OCI-LY7 (cell line): Measurements from ENCODE around the gene ATP8B1. TPM values are rescaled to one million over a fixed set of nuclear protein-coding genes. Genes with fewer than 3 reads are reported as not detected.

Source experiments
- BruUV-seq: library from RNA; stranded (reverse); fragments of 400-500 nt; replicated peaks from 2 replicates; lab custom pipeline; 2021; lab: Mats Ljungman, UMichigan
- CTCF ChIA-PET: fragments of 300-600 bp; sonication (Branson Sonifier 250); formaldehyde crosslinking; loops from one replicate; lab custom pipeline; 2022; ENCODE audit warnings: antibody characterized with exemption; ENCODE audit not compliant: unreplicated experiment; lab: Charles Lee
- POLR2A ChIA-PET: fragments of 300-600 bp; sonication (Branson Sonifier 250); formaldehyde crosslinking; loops from one replicate; lab custom pipeline; 2022; ENCODE audit warnings: antibody characterized with exemption; lab: Charles Lee
- DNase-seq: peaks from one replicate; pipeline ENCODE4 v3.0.0-alpha.2; 2015; ENCODE audit warnings: low spot score
- H2AFZ ChIP-seq: fragments of 200-600 bp; sonication (generic), shearing (Covaris generic); 2 replicates; pipeline ENCODE4 v1.6.1; 2014; ENCODE audit warnings: mild to moderate bottlenecking, antibody characterized with exemption, low read length, moderate library complexity
- H3K27ac ChIP-seq: fragments of 200-600 bp; sonication (generic); 2 replicates; pipeline ENCODE4 v1.5.1; 2014; ENCODE audit warnings: mixed run types, low read depth, mild to moderate bottlenecking, moderate library complexity, low read length, inconsistent platforms; ENCODE audit not compliant: poor library complexity, severe bottlenecking
- H3K36me3 ChIP-seq: fragments of 200-600 bp; sonication (generic); 2 replicates; pipeline ENCODE4 v1.6.1; 2014; ENCODE audit warnings: mild to moderate bottlenecking, antibody characterized with exemption, low read length, moderate library complexity, mixed read lengths; ENCODE audit not compliant: insufficient read depth
- H3K4me1 ChIP-seq: fragments of 200-600 bp; sonication (generic); 2 replicates; pipeline ENCODE4 v1.5.1; 2014; ENCODE audit warnings: mild to moderate bottlenecking, low read length; ENCODE audit not compliant: insufficient read depth, poor library complexity, severe bottlenecking
- H3K4me2 ChIP-seq: fragments of 200-600 bp; sonication (generic); 2 replicates; pipeline ENCODE4 v1.6.1; 2014; ENCODE audit warnings: mild to moderate bottlenecking, low read length
- H3K4me3 ChIP-seq: fragments of 200-600 bp; sonication (generic); 2 replicates; pipeline ENCODE4 v1.5.1; 2014; ENCODE audit warnings: mild to moderate bottlenecking, low read depth, low read length; ENCODE audit not compliant: poor library complexity, severe bottlenecking
- H3K79me2 ChIP-seq: fragments of 200-600 bp; sonication (generic); 2 replicates; pipeline ENCODE4 v1.6.1; 2016; ENCODE audit warnings: low read depth, mild to moderate bottlenecking, low read length, moderate library complexity, mixed read lengths; ENCODE audit not compliant: insufficient read depth
- H3K9me2 ChIP-seq: fragments of 200-600 bp; sonication (generic); 2 replicates; pipeline ENCODE4 v1.6.1; 2016; ENCODE audit warnings: mild to moderate bottlenecking, low read length, mixed read lengths; ENCODE audit not compliant: insufficient read depth
- H3K9me3 ChIP-seq: fragments of 200-600 bp; sonication (generic); 2 replicates; pipeline ENCODE4 v1.6.1; 2014; ENCODE audit warnings: mild to moderate bottlenecking, mixed run types, low read length, mixed read lengths
- H4K20me1 ChIP-seq: fragments of 200-600 bp; sonication (generic); 2 replicates; pipeline ENCODE4 v1.6.1; 2014; ENCODE audit warnings: mild to moderate bottlenecking, antibody characterized with exemption, low read length, moderate library complexity, mixed read lengths; ENCODE audit not compliant: insufficient read depth
- EZH2phosphoT487 ChIP-seq: fragments of 200-600 bp; sonication (generic); IDR thresholded peaks from 2 replicates; pipeline ENCODE4 v1.6.1; 2018; ENCODE audit warnings: low read depth, borderline replicate concordance, mild to moderate bottlenecking, mixed run types, antibody characterized with exemption, low read length, moderate library complexity, mixed read lengths
- intact Hi-C: fragments of 100-400 bp; cut with micrococcal nuclease; formaldehyde crosslinking; loops from one replicate; pipeline ENCODE4 v1.10.0; 2022; ENCODE audit not compliant: unreplicated experiment
- total RNA-seq, 2 experiments: library from RNA; depleted of rRNA in 1 of 2; stranded (reverse); fragments of >200 nt in 1 of 2; shearing (Covaris generic) in 1 of 2; gene quantifications; 2 replicates each; pipeline ENCODE4 v1.2.3, GENCODE V29; 2014 to 2022
- TF ChIP-seq, protein P1 (sequence below): fragments of 200-600 bp; sonication (generic); conservative IDR thresholded peaks from 2 replicates; pipeline ENCODE4 v1.5.1; 2014; ENCODE audit warnings: mild to moderate bottlenecking, antibody characterized with exemption, low read length, moderate library complexity, mixed read lengths

ATP8B1 gene
- total RNA-seq, 2 experiments from 2014 or later, result not detected

DNA sequence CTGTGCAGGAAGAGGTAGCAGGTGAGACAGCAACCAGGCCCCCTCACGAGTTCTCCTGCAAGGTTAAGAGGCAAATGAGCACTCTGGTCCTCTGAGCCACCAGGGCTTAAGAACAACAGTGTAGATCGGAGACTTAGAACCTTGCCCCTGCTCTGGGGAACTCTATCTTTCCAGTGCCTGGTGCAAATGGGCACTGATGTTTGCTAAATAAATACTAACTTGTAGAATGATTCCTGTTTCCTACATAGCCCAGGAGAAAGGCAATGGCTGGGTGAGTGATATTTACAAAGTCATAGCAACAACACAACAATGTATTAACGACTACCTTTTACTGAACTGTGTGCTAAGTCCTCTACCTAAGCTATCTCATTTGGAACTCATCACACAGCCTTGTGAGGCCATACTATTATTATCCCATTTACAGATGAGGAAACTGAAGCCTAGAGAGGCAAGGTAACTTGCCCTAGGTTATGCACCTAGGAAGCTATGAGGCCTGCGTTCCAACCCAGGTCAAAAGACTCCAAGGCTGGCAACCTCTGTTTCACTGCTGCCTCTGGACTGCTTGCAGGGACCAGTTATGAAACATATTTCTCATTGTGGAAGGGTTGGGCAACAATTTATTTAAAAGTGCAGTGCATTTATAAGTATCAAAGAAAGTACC, 4.3 kb downstream of the ATP8B1 start:
- Histone ChIP-seq H3K9me2 (no peaks in the 10 kb centered on the region), H3K79me2 (no peaks in the 10 kb centered on the region), H3K4me3 (no peak overlapping the region), H4K20me1 (no peaks in the 10 kb centered on the region), H3K9me3 (no peaks in the 10 kb centered on the region), H3K4me1 (no peaks in the 10 kb centered on the region), H3K36me3 (no peaks in the 10 kb centered on the region), H3K4me2 (no peak overlapping the region), H3K27ac (no peak overlapping the region), H2AFZ (no peak overlapping the region)
- DNase-seq, result no peak
- intact Hi-C loops, result no loop called here
- no peak for TF ChIP-seq EZH2phosphoT487
- TF ChIP-seq, protein P1, sequence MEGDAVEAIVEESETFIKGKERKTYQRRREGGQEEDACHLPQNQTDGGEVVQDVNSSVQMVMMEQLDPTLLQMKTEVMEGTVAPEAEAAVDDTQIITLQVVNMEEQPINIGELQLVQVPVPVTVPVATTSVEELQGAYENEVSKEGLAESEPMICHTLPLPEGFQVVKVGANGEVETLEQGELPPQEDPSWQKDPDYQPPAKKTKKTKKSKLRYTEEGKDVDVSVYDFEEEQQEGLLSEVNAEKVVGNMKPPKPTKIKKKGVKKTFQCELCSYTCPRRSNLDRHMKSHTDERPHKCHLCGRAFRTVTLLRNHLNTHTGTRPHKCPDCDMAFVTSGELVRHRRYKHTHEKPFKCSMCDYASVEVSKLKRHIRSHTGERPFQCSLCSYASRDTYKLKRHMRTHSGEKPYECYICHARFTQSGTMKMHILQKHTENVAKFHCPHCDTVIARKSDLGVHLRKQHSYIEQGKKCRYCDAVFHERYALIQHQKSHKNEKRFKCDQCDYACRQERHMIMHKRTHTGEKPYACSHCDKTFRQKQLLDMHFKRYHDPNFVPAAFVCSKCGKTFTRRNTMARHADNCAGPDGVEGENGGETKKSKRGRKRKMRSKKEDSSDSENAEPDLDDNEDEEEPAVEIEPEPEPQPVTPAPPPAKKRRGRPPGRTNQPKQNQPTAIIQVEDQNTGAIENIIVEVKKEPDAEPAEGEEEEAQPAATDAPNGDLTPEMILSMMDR, result no peak
- POLR2A ChIA-PET, result interaction anchor here (0.6 kb wide), 1 partner anchor 30 kb away, joined by 3 read pairs; no protein-coding TSS in a partner anchor
- no TSS peak for BruUV-seq
- CTCF ChIA-PET, result no interaction called here

- CTCF ChIA-PET, result no interaction called here
- H3K36me3 ChIP-seq, result no peaks in the 10 kb centered on the region
- no peak overlapping the region for H3K4me2 ChIP-seq
- no peak for TF ChIP-seq EZH2phosphoT487
- TF ChIP-seq, protein P1, result no peak
- no peaks in the 10 kb centered on the region for H3K9me3 ChIP-seq
- POLR2A ChIA-PET, result no interaction called here
- H3K4me3 ChIP-seq, result no peak overlapping the region
- H2AFZ ChIP-seq, result no peak overlapping the region
- H3K9me2 ChIP-seq, result no peaks in the 10 kb centered on the region
- no peak for DNase-seq
- intact Hi-C loops, result no loop called here
- no peaks in the 10 kb centered on the region for H3K4me1 ChIP-seq
- no peaks in the 10 kb centered on the region for H3K79me2 ChIP-seq
- no TSS peak for BruUV-seq
- H4K20me1 ChIP-seq, result no peaks in the 10 kb centered on the region
- no peak overlapping the region for H3K27ac ChIP-seq
Measured at GRCh38 chr18:57797209-57797651, 5.9 kb downstream of the ATP8B1 start.
